GM21515 (cell line): Measurements from ENCODE around the gene GOSR1.
"Not testable (repeated sequence)": the region's sequence is repeated elsewhere in the genome, so short reads cannot be mapped to it uniquely, and the experiment has no call there.

Experiments used
- ATAC-seq: cut with Tn5 transposase; IDR thresholded peaks from one replicate; pipeline ENCODE4 v1.9.1; 2021; ENCODE audit not compliant: unreplicated experiment

GOSR1 gene

DNA sequence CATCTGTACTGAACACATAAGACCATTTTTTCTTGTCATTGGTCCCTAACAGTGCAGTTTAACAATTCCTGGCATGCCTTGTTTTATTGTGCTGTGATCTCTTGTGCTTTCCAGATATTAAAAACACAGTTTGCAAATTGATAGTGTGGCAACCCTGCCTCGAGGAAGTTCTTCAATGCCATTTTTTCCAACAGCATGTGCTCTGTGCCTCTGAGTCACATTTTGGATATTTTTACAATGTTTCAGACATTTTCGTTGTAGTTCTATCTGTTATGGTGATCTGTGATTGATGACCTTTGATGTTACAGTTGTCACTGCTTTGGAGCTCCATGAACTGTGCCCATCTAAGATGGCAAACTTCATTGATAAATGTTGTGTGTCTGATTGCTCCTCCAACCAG is 66.2 kb downstream of the GOSR1 start:
- no peak for ATAC-seq

DNA sequence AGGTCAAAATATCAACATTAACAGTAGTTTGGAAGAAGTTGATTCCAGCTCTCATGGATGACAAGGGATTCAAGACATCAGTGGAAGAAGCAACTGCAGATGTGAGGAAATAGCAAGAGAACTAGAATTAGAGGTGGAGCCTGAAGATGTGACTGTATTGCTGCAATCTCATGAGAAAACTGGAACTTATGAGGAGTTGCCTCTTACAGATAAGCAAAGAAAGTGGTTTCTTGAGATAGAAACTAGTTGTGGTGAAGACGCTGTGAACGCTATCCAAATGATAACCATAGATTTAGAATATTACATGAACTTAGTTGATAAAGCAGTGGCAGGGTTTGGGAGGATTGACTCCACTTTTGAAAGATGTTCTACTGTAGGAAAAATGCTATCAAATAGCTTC is 67.8 kb downstream of the GOSR1 start:
- ATAC-seq, result no peak

DNA sequence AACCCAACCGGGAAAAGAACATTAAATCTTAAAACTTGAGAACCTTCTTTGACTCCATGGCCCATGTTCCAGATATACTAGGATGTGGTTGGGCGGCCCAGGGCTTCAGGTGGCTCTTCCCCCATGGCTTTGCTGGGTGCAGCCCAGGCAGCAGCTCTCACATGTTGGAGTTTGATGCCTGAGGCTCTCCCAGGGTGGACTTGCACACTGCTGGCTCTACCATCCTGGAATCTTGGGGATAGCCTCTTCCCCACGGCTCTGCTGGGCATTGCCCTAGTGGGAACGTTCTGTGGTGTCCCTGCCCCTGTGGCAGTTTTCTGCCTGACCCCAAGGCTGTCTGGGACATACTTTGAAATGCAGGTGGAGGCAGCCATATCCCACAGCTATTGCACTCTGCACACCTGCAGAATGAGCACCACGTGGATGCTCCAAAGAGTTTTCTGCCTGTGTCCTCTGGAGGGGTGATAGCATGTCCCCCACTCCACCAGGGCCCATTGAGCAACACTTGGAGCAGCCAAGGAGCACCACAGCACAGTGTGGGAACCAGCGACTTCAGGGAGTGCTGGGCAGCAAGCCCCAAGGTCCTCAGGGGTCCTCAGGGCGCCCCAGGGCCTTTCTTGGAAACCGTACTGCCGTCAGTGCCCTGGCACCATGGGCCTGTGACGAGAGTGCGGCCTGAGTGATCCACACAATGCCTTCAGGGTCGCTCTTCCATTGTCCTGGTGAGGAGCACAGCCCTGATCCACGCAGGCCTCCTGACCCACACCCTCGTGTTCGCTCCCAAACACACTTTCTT is 70.8 kb downstream of the GOSR1 start:
- no peak for ATAC-seq

DNA sequence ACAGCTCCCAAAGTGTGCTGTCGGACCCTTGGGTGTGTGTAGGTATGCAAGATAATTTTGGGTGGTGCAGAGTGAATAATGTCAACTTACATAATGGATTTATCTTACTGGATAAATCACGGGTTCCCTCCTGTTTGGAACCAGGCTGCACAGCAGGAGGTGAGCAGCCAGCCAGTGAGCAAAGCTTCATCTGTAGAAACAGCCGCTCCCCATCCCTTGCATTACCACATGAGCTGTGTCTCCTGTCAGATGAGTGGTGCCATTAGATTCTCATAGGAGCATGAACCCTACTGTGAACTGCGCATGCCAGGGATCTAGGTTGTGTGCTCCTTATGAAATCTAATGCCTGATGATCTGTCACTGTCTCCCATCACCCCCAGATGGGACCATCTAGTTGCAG is 72.0 kb downstream of the GOSR1 start:
- not testable (repeated sequence) for ATAC-seq

DNA sequence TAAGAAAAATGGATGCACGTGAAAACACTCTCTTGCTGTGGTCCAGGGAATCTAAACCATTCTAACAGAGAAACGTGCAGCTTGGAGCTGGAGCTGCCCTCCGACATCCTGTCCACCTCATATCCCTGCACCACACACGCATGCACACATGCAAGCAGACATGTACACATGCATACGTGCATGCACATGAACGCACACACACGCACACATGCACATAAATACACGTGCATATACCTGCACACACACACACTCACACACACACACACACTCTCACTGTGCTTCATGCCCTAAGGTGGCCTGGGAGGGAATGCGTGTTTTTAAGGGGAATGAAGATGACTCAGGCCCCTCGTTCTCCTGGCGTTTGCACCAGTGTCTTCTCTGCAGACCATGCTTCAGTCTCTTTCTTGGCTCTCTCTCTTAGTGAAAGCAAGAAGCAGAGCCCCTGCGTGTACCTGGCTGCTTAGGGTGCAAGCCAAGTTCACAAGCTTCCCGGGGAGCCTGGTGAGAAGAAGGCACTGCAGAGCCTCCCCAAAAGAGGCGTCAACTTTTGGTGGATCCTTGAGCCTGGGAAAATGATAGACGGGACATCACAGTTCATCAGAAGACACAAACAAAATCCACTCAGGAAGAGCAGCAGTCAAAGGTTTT is 72.8 kb downstream of the GOSR1 start:
- no peak for ATAC-seq

DNA sequence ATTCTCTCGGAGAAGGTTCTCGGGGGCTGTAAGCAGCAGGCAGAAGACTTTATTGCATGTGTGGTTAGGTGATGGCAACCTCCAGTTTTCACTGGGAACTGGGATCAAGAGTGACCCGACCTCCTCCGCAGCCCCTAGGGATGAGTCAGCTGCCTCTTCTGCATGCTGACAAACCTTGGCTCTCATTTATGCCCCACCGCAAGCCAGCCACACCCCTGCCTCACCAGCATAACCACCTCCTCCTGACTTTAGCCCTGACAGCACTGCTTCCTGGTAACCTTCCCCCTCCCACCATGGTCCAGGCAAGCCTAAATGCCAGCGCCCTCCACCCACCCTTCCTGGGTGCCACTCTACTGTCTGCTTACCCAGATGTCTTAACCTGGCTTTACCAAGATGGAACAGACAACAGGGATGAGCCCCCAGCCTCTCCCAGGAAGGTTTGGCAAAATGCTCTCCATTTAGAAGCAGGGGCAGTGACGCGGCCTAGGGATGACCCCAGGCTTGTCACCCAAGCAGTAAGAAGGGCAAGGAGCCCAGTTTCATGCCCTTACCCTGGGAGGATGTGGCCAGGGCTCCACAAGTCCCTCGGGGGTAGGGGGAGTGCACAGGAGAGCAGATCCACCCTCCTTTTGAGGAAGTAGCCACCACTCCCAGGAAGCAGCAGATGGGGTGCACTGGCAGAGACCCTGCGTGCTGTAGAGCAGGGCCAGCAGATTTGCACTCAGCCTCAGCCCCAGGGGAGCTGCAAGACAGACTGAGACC is 73.5 kb downstream of the GOSR1 start:
- no peak for ATAC-seq

DNA sequence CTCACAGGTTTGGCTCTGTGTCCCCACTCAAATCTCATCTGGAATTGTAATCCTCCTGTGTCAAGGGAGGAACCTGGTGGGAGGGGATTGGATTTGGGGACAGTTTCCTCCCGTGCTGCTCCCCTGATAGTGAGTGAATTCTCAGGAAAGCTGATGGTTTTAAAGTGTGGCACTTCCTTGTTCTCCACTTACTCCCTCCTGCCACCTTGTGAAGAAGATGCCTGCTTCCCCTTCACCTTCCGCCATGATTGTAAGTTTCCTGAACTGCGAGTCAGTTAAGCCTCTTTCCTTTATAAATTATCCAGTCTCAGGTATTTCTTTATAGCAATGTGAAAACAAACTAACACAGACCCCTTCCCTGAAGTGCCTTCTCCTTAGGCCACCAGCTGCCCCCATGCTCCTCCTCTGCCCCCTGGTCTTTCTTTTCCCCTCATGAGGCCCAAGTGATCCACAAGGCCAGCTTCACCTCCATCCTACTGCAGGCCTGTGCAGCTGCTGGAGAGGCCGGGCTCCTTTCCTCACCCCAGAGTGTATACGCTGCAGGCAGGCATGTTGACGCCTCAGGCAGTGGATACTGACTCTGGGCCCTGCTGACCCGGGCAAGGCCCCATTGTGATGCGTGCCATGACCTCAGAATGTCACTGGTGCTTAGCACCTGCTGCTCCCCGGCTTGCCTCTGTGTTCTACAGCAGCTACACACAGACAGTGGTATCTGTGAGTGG is 74.2 kb downstream of the GOSR1 start:
- not testable (repeated sequence) for ATAC-seq

DNA sequence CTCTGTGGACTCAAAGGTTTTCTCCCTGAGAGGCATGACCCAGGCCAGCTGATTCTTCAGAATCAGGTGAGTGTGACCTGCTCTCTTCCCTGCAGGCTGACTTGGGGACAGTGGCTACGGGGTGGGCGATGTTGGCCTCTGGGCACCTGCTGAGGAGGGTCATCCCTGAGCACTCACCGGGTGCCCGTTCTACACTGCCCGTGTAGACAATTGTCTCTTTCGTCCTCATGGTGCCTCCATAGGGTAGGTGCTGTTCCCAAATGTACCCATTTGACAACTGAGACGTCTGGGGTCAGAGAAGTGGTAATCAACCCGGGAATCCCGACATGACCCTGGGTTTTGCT is 74.8 kb downstream of the GOSR1 start:
- no peak for ATAC-seq

DNA sequence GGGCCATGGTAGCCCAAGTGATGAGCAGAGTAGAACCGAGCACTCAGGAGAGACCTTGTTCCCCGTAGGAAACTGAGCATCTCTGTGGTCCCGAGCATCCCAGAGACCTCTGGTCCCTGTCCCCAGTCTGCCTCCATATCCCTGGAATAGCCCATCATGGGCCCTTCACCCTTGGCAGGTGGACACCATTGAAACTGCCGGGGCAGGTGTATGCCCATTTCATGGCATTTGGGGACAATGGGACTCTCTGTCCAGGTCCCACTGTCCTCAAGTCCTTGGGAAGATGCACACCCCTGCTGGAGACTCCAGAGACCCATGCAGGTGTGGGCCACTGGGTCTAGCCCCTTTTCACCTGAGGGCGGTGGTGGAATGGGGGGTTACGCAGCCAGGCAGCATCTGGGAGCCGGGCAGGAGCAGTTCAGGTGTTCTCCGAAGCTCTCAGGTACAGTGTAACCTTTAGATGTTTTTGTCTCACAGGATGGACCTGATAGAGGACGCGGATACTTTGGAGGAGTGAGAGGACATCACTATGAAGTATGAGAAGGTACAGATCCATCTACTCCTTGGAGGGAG is 75.9 kb downstream of the GOSR1 start:
- no peak for ATAC-seq

DNA sequence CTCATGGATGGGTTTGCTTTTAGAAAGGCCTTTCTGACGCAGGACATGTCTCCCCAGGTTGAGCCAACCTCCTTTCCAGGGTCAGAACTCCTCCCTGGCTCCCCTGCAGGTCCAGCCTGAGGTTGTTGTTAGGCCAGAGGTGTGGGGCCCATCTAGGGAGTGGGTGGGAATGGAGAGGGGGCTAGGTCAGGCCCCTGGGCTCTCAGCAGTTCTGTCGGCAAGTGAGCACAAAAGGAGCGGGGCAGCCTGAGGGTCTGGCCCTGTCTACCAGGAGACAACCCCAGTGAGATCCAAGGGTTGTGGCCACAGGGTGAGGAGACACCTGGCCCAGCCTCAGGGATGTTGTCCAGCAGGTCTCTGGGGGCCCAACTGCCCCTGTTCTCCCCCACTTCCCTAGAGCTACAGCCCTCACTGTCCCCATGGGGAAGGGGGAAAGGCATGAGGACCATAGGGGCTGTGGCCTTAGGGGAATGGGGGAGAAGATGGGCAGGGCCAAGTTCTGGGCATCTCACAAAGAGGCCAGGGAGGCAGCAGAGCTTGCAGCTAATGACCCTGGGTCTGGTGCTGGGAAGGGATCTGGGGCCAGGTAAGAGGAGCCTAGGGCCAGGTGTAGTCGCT is 76.7 kb downstream of the GOSR1 start:
- not testable (repeated sequence) for ATAC-seq

DNA sequence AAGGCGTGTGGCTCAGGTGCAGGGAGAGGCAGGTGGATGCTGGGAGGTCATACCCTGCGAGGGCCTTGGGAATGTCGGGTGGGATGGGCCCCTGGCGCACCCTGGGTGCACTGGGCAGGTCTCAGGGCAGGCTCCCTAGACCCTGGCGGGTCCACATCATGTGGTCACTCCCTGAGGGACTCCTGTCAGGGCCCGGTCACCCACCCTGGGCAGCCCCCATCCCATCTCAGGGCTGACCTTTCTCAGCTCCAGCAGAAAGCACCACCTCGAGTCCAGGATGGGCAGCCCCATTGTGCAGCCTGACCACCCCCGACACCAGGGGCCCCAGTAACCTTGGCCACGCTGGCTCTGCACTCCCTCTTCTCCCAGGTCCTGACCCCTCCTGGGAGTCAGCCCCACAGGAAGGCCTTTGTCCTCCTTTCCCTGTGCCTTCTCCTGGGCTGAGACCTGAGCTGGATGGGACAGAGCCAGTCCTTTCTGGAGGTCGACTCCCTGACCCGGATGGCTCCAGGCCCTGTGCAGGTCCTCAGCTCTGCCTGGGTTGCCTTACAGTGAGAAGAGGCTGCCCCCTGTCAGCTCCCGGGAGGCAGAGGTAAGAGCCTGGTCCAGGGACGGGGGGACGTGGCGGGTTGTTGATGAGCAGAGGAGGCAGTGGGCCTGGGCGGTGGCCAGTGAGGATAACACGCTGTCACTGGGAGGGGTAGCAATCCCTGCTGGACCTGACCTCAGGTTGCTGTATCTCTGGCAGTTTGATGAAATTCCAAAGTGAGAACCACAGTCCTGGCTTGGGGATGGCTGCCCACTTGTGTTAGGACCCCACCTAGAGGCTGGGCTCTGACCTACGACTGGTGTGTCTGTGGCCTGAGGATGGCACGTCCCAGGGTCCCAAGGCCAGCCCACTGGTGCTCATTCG is 77.9 kb downstream of the GOSR1 start:
- no peak for ATAC-seq

DNA sequence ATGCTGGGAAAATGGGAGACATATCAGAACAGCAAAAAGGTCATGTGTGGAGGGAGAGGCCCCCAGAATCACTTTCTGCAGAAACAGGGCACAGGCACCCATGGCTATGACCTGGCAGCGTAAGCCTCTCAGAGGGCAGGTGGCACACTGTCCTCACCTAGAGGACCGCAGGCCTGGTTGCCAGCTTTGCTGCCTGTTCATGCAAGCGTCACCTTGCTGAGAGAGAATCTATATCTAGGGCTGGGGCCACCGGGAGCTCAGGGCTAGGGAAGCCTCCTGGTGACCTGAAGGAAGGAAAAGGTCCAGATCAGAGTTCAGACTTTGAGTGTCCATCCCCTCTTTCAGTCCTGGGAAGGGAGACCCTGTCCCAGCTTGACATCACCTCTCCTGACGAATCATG is 78.7 kb downstream of the GOSR1 start:
- ATAC-seq, result no peak

DNA sequence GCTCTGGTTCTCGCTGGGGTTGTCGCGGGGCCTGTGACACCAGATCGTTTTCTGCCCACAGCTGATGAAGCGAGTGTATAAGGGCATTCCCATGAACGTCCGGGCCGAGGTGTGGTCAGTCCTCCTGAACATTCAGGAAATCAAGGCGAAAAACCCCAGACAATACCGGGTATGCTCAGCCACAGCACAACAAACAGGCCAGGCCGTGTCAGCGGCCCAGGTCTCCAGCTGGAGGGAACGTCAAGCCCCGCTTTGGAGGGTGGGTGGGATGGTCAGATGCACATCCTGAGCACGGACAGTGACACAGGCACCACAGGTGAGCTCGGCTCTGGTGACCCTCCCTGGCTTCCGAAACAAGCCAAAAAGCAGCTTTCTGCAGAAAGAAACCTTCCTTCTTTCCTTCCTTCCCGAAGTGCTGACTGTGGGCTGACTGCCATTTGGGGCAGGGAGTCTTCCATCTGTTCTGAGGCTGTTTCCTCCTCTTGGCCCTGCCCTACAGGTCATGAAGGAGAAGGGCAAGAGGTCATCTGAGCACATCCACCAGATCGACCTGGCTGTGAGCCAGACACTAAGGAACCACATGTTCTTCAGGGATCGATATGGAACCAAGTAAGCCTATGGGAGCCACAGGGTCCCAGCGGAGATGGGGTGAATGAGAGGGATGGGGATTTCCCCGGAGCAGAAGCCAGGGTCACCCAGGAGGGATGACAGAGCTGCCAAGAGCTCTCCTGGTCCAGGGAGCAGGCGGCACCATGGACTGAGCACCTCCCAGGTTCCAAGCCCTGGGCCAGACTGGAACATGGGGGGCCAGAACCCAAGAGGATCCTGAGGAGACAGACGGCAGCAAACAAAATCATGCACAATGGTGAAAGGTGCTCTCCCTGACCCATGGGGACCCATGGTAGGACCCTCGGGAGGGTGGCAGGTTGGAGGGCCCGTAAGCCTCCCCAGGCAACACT is 79.4 kb downstream of the GOSR1 start:
- no peak for ATAC-seq

DNA sequence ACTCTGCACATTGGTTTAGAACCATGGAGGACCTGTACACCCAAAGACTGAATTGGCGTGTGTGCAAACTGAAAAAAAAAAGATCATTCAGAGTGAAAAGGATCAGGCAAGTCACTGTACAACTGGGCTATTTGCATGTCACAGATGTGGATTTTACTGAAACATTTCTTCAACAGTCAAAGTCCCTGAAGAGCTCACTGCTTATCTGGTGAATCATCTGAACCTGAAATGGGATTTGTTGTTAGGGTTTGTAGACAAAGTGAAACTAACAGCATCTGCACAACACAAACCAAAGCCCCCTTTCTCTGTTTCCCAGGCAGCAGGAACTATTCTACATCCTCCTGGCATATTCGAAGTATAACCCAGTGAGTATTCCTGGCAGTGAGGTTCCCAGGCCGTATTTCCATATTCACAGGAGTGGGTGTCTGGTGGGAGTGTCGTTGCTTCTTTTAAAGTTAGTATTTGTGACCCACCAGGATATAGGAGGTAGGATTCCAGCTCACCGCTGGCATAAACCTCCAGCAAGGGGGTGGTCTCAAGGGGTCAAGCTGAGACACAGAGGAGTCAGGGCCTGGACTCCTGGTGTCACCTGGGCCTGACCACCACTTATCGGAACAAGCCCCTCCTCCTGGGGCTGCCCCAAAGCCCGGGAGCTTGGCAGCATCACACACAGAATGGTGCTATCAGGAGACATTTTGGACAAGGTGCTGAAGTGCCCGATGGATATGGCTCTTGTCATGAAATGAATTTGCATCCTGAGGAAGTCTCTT is 80.9 kb downstream of the GOSR1 start:
- no peak for ATAC-seq

DNA sequence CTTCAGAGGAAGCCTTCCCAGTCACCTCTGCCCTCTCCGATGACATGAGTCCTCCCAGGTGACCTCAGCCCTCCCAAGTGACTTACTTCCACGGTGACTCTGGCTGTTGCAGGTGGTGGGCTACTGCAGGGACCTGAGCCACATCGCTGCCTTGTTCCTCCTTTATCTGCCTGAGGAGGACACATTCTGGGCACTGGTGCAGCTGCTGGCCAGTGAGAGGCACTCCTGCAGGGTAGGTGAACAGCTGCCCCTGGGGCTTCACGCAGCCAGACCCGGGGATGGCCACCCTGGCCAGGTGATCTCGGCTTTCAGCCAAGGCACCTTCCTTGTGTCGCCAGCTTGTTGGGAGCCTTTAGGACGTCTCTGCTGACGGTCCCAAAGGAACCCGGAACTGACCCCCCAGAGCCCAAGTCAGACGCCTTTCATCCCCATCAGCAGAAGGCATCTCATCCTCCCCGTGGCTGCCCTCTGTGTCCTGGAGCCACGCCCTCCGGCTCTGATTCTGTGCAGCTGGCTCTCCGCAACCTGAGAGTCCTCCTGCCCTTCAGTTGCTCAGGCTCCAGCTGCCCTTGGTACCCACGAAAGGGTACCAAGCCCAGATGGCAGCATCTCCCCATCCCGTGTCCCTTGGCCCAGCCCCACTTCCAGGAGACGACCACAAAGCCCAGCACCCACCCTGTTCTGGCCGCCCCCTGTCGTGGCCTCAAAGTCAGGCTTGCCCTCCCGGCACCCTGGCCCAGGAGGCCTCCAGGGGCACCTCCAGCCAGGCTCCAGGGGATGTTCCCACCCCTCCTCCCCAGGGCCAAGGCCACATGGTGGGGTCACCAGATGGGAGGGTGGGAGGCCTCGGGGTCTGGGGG is 81.7 kb downstream of the GOSR1 start:
- ATAC-seq, result no peak

DNA sequence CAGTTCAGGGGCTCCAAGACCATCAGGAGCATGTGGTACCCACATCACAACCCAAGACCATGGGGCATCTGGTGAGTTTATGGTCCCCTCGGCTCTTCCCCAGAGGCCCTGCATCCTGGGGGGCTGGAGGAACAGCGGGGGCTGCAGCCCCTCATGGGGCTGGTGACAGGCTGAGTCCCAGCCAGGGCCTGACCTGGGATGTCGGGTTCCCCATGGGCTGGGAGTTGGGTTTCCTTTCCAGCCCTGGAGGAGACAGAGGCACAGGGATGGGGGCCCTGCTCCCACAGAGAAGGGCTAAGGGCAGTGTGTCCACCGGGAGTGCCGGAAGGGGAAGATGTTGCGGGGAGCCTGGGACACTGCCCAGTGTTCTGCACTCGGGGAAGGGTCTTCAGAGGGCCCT is 82.4 kb downstream of the GOSR1 start:
- ATAC-seq, result no peak
